ENCODE results near the gene RYR3.

DNA sequence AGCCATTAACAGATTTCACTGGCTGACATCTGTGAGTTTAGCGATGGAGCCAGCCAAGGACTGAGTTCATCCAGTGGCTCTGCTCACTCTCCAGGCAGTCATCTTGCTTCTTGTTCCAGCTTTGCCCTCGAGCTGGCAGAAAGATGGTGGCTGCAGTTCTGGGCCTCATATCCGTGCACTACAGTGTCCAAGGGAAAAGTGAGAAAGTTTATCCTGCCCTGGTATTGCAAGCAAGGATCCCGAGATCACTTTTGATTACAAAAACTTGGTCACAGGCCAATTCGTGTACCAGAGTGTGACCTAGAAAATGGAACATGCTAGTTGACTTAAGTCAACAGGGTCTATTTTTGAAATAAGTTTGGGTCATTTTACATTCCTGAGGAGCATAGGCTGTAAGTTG, 369.6 kb downstream of the RYR3 start:
- TF ChIP-seq, protein P1, sequence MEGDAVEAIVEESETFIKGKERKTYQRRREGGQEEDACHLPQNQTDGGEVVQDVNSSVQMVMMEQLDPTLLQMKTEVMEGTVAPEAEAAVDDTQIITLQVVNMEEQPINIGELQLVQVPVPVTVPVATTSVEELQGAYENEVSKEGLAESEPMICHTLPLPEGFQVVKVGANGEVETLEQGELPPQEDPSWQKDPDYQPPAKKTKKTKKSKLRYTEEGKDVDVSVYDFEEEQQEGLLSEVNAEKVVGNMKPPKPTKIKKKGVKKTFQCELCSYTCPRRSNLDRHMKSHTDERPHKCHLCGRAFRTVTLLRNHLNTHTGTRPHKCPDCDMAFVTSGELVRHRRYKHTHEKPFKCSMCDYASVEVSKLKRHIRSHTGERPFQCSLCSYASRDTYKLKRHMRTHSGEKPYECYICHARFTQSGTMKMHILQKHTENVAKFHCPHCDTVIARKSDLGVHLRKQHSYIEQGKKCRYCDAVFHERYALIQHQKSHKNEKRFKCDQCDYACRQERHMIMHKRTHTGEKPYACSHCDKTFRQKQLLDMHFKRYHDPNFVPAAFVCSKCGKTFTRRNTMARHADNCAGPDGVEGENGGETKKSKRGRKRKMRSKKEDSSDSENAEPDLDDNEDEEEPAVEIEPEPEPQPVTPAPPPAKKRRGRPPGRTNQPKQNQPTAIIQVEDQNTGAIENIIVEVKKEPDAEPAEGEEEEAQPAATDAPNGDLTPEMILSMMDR (IDR thresholded peaks at IDR 0.05) = no peak
- no peak for TF ChIP-seq EZH2 (IDR thresholded peaks at IDR 0.05; ENCODE audit: borderline replicate concordance, insufficient read depth, low read depth, low read length, poor library complexity, severe bottlenecking)
